ENCODE results near the gene PRRC2C.

PRRC2C gene

GRCh38 chr1:171636141-171636540, 150.8 kb downstream of the PRRC2C start:
- no peak for DNase-seq (ENCODE audit: low read depth)

GRCh38 chr1:171637928-171638576, 152.7 kb downstream of the PRRC2C start:
- DNase-seq (ENCODE audit: low read depth), result no peak

- DNase-seq (ENCODE audit: low read depth), result no peak
Observed at GRCh38 chr1:171640225-171640624, 154.9 kb downstream of the PRRC2C start.

- no peak for DNase-seq (ENCODE audit: low read depth)
Observed at GRCh38 chr1:171641076-171641864, 155.9 kb downstream of the PRRC2C start.

- no peak for DNase-seq (ENCODE audit: low read depth)
Observed at GRCh38 chr1:171642197-171642596, 156.9 kb downstream of the PRRC2C start.
